NK-92 (cell line): ENCODE measurements around the gene IRF5.
"Not testable (repeated sequence)": the region's sequence is repeated elsewhere in the genome, so short reads cannot be mapped to it uniquely, and the experiment has no call there.

ENCODE experiments used
- DNase-seq: peaks from one replicate; lab custom pipeline; 2025; ENCODE audit not compliant: unreplicated experiment; lab: John Stamatoyannopoulos, UW

The IRF5 gene

DNA sequence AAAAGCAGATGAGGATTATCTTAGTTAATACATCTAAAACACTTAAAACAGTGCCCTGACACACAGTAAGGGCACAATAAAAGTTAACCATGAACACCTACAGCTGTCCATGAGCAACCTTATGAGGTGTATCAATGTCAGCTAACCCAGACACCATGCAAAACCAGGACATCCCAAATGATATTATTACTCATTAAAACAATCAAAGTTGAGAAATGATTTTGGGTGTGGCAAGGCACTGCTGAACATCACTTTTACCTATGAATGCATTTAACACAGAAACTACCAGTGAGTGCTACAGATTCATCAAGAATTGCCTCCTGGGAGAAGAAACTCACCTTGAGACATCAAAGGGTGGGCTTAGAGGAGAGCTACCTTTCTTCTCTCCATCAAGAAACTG, 18.3 kb downstream of the IRF5 start:
- no peak for DNase-seq

DNA sequence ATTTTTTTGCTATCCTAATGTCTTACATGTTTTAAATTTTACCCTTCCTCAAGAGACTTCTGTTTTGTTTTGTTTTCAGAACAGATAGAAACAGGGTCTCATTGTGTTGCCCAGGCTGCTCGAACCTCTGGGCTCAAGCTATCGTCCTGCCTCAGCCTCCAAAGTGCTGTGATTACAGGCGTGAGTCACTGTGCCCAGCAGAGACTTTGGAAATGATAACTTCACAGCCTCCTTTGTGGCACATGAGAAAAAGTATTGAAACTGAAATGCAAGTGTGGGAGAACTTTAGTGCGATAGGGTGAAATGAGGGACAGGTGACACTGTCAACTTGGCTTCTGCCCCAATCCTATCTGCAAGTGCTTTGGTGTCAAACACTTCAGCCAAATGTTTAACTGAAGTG, 21.6 kb downstream of the IRF5 start:
- DNase-seq: no peak

DNA sequence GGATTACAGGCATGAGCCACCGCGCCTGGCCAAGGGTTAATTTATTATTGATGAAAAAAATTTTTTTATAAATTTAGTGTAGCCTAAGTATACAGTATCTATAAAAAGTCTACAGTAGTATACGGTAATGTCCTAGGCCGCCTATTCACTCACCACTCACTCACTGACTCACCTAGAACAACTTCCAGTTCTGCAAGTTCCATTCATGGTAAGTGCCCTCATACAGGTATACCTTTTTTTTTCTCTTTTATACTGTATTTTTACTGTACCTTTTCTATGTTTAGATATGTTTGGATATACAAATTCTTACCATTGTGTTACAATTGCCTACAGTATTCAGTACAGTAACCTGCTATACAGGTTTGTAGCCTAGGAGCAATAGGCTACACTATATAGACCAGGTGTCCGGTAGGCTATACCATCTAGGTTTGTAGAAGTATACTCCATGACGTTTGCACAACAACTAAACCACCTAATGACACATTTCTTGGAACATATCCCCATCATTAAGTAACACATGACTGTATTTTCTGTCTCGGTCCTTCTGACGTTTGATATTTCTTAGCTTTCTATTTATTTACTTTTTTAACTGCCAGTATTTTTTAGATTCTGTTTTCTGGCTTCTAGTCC, 23.4 kb downstream of the IRF5 start:
- no peak for DNase-seq

DNA sequence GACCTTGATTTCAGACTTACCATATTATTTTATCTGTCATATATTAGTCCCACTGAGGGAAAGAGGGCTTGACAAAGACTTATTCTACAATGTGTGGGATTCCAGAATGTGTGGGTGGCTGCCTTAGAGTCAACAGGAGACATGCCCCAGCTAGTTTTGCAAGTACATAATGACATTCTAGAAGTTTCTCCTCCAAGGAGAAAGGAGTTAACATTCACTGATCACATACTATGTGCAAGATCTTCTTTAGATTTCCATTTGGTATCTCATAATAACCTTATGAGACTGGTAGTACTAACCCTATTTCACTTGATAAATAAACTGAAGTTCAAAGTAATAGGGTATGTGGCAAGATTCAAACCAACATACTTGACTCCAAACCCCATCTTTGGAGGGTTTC, 25.2 kb downstream of the IRF5 start:
- DNase-seq: no peak

DNA sequence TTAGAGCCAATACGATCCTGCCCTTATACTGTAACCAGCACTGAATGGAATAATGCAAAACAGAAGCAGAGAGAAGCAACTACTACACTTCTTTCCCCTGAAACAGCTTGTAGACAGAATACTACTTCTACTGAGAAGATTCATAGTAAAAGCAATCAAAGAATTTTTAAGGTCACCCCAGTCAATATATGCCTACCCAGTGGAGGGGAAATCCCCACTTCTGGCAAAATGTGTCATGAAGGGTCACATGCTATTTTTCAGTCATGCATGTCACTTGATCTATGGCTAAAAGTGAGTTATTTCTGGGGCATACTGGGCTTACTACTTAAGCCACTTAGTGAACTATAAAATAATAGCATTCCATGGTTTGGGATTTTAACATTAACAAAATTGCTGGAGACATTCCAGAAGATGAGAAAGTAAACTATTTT, 25.6 kb downstream of the IRF5 start:
- DNase-seq: no peak

DNA sequence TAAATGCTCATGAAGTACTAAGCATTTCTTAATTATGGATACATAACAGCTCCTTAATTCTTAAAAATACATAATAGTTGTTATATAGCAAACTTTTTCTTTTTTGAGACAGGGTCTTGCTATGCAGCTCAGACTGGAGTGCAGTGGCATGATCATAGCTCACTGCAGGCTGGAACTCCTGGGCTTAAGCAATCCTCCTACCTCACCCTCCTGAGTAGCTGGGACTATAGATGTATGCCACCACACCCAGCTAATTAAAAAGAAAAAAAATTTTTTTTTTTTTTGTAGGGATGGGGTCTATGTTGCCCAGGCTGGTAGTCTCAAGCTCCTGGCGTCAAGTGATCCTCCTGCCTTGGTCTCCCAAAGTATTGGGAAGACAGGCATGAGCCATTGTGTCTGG, 30.9 kb downstream of the IRF5 start:
- no peak for DNase-seq

DNA sequence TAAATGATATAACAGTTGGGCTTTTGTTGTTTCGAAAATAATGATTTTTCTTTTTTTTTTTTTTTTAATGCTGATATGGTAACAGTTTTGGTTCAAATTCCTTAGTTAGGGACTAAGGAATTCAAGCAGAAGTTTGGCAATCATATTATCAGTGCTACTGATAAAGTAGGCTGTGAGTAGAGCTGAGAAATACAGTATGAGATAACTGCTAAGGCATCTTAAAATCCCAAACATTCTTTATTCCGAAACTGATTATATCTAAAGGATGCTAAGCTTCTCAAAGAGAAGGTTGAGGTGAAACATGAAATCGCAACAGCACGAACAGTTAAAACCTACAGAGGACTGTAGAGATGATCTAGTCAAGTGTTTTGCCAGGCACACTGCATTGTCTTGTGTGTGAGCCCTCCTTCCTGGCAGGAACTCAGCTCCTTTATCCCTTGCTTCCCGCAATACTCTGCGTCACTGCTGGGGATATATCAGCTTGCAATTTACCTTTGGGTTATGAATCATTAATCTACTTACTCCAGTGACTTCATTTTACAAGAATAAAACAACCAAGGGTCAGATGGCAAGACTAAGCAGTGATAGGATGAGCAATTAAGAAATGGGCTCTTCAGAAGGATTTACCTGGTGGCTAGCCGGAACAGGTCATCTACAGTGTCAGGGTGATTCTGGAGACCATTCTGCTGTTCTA, 36.7 kb downstream of the IRF5 start:
- no peak for DNase-seq

DNA sequence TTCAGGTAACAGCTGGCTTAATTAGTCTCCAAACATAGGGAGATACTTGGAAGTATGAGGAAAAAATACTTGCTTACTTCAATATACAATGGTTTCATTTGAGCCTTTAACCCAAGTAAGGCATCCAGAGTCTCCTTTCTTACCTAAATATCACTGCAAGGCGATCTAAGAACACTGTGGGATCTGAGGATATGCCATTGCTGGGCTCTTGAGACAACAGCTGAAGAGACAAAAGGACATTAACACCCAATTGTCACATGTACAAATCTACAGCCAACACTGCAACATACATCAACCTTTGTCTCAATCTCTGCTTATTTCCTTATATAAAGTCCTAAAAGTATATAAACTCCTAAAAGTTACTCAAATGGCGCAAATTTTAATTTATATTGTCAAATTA, 44.4 kb downstream of the IRF5 start:
- no peak for DNase-seq

DNA sequence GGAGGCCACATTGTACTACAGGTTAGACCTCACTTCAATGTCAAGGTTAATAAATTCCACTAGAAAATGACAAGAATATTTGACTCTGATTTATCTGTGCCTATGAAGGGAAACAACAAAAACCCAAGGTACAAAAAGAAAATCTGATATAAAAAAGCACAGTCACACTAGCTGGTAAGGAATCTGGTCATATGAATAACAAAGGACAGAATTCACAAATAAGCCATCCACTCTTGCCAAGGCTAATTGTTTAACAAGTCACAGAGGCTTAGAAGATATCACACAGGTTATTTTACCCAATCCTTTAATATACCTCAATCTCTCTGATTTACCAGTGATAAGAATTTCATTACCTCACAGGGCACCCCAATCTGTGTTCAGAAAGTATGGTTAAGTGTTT, 47.9 kb downstream of the IRF5 start:
- DNase-seq: no peak

DNA sequence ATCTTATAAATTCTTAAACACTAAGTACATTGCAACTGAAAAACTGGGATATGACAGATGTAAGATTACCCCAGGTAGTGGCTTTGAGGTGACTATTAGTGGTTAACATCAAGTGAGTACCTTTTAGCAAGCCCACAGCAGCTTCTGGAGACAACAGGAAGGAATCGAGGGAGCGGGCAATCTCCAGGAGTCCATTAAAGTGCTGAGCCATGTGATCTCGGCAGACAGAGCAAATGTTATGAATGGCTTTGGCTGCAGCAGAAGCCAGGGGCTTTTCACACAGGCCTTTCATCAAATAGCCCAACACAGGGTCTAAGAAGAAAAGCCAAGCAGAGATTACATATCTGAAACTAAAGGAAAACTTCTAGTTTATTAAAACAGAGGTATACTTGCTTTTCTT, 48.9 kb downstream of the IRF5 start:
- DNase-seq: no peak

DNA sequence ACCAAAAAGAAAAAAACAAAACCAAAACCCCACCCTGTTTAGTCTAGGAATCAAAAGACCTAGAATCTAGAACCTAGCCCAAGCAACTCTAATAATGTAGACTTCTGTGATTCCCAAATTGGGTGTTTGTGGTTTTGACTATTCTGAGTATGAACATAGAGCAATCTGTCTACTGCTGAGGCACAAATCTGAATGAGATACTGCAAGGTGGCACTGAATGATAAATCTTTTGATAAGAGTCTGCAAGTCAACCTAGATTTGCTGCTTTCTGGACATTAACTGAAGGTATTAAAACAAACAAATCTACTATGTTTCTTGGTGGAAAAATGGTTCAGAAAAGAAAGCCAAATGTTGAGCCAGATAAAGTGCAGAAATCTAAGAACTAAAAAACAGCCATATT, 50.6 kb downstream of the IRF5 start:
- DNase-seq: no peak

DNA sequence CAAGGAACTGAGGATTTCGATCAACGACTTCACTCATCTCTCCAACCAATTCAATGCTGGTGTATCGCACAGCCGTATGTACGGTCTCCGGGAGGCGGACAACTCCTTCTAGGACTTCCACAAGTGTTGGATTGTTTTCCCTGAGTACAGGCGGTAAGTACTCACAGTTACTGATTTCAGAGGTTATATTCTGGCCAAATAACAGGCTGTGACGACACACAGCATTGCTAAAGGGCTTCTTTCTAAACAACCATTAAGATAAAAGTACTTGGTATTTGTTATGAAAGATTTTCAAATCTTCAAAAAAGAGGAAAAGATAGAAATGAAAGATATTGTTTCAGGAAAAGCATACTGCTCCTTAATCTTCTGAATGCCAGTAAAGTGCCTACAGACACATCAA, 52.2 kb downstream of the IRF5 start:
- DNase-seq: no peak

DNA sequence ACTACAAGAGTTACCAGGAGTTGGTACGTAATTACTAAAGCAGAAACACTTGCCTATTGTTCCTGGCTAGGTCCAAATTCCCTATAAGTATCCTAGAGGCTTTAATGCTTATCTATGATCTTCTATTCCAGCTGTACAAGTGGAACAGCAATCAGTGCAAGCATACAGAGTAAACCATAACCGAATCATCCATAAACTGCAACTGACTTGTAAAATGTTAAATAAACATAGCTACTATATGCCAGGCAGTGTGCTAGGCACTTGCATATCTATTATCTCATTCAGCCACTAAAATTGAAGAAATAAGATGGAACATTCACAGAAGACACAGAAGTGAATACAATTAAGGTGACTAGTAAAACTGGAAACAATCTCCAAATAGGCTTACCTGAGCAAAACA, 55.7 kb downstream of the IRF5 start:
- no peak for DNase-seq

DNA sequence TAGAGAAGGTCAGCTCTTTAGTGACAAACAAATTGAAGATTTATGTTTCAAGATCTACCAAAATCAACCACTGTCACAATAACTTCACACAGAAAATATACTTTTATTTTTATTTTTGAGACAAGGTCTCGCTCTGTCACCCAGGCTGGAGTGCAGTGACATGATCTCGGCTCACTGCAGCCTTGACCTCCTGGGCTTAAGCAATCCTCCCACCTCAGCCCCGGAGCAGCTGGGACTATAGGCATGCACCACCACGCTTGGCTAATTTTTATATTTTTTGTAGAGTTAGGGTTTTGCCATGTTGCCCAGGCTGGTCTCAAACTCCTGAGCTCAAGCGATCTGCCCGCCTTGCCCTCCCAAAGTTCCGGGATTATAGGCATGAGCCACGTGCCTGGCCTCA, 56.8 kb downstream of the IRF5 start:
- DNase-seq: not testable (repeated sequence)

DNA sequence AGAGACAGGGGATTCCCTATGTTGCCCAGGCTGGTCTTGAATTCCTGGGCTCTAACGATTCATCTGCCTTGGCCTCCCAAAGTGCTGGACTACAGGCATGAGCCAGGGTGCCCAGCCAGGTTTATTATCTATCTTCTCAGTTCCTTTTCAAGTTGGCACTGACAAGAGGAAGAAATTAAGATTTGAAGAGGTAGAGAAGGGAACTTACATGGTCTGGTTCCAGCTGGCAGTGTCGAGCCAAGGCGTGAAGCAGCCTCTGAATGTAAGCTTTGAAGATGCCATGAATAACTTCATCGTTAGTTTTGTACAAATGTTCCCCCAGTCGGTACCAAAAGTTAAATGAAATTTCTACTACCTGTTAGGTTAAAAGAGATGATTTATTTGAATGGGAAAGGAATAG, 59.5 kb downstream of the IRF5 start:
- DNase-seq: no peak
